Stimulated activated CD4-positive, alpha-beta T cell treated with anti-CD3 and anti-CD28 coated beads, Interleukin-2, amount 100 ng/mL, for 4 hours (primary cell): ENCODE results near the gene C6orf15.

Experiments
- DNase-seq: peaks from one replicate; pipeline ENCODE4 v3.0.0-alpha.2; 2020; ENCODE audit warnings: low read depth

C6orf15 gene

DNA sequence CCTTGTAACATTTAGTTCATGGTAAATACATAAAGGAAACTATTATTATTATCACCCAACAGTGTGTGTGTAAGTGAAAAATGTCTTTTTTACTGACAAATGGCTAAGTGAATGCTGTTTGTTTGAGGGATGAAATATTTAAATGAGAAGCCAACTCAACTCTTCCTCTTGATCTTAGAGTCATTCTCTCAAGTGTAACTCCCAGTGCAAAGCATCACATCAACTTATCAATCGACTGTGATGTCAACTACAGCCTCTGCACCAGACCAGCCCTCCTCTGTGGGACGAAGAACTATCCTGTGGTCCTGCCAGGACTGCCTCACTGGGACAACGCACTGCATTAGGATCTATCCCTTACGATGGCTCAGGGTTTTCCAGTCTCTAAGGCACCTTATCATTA is 5.3 kb downstream of the C6orf15 start:
- DNase-seq = no peak

DNA sequence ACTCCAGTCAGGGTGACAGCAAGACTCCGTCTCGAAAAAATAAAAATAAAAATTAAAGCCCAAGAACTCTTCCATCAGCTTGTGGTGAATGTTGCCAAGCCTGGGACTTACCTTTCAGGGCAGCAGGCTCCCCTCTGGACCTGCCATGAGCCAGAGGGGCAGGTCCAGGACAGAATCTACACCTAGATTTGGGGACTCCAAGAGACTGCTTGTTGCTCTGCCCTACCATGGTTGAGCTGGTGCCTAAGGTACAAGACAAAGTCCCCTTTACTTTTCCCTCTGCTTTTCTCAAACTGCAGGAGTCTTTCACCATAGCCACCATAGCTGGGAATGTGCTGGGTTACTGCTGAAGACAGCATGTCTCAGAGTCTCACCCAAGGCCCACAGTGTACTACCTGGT is 9.2 kb downstream of the C6orf15 start:
- no peak for DNase-seq

DNA sequence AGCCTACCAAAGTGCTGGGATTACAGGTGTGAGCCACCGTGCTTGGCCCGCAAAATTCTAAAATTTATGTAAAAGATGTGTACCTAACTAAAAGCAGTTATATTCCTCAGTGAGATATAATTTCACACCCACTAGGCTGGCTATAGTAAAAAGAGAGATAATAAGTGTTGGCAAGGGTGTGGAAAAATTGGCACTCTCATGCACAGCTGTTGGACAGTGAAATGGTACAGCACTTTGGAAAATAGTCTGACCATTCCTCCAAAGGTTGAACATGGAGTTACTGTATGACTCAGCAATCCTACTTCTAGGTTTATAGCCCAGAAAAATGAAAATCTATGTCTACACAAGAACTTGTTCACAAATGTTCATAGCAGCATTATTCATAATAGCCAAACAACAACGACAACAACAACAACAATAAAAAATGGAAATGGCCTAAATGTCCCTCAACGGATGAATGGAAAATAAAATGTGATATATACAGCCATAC is 13.9 kb downstream of the C6orf15 start:
- DNase-seq = no peak

DNA sequence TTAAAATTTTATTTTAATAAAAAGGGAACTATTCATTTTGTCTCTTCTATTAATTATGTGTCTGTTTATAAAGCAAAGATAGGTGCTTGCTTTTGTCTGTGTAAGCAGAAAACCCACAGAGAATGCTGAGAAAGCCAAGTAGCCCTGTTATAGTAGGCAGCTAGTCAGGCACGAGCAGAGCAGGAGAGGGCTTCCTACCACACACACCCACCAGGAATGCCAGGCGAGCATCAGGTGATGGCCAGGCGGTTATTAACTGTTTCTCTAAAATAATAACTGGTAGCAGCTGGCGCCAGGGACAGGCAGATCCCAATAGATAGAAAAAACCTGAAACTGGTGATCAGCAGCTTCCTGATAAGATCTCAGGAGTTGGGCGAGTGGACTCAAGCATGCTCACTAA is 15.7 kb downstream of the C6orf15 start:
- DNase-seq = no peak

DNA sequence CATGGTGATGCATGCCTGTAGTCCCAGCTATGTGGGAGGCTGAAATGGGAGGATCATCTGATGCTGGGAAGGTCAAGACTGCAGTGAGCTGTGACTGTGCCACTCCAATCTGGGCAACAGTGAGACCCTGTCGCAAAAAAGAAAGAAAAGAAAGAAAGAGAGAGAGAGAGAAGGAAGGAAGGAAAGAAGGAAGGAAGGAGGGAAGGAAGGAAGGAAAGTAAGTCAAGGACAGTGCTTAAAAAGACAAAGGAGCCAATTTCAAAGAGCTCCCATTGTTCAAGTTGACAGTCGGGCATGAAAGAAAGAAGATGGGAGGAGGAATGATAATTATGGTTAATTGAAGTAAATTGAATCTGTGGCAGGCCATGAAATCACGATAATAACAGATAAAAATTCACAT is 16.2 kb downstream of the C6orf15 start:
- no peak for DNase-seq

DNA sequence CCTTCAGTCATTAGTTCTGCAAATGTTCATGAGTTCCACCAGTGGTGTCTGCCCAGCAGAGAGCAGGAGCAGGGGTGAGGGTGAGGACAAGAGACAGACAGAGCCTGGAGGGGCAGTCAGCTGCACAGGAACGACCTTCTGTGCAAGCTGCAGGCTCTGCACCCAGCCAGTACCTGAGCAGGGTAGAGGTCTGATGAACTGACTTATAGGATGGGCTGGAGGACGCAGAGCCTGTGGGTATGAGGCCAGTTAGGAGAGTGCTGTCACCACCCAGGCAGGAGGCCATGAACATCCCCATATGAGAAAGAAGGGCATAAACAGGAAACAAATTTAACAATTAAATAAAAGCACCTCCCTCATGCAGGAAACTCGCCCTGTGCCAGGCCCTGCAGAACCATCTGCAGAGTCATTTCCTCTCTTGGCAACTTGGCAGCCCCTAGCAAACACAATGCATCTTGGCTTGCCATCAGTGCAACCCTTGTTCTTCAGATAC is 17.9 kb downstream of the C6orf15 start:
- no peak for DNase-seq

DNA sequence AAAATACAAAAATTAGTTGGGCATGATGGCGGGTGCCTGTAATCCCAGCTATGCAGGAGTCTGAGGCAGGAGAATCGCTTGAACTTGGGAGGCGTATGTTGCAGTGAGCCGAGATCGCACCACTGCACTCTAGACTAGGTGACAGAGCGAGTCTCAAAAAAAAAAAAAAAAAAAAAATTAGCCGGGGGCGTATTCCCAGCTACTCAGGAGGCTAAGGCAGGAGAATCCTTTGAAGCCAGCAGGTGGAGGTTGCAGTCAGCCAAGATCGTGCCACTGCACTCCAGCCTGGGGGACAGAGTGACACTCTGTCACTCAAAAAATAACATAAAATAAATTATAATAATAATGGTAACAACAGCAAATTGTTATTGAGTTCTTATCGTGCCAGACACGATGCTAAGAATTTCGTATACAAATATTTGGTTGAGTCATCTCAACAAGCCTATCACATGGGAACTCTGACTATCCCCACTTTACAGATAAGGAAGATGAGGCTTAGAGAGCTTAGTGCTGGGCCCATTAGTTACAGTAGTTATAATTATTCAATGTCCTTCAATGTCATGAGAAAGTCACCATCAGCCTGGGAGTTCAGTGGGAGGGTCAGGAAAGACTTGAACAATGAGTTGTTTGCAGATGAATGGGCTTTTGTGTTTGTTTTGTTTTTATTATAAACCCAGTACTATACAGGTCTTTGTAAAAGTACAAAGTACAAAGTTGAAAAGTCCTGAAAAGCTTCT is 19.4 kb downstream of the C6orf15 start:
- no peak for DNase-seq

DNA sequence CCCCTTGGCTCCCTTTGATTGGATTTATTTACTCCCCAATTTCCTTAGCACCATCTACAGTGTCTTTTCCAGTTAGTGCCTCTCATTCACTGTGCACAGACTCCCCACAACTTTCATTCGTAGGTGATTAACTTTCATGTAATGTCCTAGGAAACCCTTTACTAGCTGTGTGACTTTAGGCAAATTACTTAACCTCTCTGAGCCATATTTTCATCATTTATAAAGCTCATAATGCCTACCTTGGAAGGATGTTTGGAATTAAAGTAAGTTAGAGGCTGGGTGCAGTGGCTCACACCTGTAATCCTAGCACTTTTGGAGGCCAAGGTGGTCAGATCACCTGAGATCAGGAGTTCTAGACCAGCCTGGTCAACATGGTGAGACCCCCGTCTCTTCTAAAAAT is 20.1 kb downstream of the C6orf15 start:
- DNase-seq = no peak

DNA sequence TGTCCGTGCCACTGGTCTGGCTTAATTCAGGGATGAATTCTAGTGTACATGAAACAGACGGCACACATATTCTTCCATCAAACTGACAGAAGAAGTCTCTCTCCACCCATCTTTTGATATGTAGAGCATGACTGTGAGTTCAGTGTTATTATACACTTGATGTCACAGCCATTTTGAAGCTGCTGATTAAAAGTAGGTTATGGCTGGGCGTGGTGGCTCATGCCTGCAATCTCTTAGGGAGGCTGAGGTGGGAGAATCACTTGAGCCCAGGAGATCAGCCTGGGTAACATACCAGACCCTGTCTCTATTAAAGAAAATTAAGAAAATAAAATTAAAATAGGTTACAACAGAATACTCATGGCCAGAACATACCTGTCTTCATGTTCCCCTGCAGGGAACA is 20.7 kb downstream of the C6orf15 start:
- no peak for DNase-seq

DNA sequence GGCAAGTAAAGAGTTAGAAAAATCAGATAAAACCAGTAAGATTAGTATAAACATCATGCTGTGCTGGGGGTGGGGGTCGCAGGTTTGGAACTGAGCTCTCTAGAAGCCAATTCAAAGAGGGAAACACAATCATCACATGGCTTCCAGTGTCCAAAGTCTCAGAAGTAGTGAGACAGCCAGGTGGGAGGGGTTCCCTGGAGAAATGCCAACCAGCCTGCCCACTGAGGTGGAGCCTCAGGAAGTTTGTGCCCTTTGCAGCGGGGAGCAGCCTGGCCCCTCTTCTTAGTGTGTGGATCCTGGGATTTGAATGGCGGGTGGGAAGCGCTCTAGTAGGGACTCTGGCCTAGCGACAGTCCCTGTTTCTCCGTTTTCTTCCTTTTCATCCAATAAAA is 21.4 kb downstream of the C6orf15 start:
- no peak for DNase-seq

DNA sequence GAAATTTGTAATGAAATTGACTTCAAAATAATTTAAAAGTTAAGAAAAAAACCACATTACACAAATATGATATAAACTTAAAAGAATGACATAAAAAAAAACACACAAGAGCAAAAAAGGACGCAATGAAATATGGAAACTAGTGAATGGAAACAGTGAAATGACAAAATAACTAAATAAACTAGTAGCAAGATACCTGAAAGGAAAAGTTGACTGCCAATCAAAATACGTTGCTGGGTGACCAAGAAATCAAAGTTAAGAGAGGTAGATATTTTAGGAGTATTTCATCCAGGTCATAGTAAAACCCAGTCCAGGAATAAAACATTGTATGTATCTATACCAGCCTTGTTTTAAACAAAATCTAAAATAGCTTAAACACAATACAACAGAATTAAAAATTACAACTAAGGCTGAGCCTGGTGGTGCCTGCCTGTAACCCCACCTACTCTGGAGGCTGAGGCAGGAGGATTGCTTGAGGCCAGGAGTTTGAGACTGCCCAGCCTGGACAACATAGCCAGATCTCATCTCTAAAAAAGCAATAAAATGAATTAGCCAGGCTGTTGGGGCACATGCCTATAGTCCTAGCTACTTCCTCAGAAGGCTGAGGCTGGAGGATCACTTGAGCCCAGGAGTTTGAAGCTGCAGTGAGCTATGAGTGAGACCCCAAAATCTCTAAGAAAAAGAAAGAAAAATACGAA is 22.0 kb downstream of the C6orf15 start:
- DNase-seq = no peak

DNA sequence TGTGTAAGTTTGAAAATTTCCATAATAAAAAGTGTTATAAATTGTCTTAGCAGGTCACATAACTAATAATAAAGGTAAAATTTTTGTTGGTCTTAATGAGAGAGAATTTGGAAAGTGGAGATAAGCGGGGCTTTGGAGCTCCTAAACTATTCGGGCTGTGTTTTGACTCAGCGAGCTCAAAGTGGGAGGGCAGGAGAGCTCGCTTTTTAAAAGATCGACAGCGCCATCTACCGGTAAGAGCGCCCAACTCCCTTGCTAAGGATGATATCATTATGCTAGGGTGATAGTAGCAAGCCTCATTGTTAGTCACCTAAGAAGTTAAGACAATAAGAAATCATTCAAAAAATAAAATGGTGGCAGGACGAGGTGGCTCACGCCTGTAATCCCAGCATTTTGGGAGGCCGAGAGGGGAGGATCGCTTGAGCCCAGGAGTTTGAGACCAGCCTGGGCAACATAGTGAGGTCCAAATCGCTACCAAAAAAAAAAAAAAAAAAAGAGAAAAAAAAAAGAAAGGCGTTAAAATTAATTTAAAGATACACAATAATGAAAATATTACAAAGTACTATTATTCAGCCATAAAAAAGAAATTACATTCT is 24.8 kb downstream of the C6orf15 start:
- peak; percentile 87 for DNase-seq

DNA sequence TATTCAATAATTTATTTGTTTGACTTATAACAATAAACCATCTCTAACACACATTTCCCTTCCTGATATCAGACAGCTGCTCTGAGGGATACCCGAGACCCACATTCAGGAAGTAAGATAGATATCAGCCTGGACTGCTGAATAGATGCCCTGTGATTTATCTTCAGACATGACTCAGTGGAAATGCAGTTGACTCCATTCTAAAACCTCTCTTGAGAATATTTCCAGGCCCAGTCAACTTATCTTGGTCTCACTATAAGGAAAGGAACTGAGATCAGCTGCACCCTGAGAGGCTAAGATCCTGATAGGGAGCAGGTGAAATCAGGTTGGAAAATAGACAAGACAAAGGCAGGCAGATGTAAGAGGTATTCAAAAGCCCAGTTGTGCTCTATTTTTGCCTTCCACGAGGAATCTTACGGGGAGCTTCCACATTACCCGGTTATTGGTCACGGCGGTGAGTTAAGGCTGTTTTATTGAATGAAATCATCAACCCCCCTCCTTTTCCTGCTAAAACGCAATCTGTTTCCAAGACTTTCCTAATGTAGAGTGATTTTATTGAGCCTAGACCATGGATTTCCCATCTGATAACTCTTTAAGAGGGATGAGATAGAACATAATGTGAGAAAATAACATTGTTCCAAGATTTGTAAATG is 25.5 kb downstream of the C6orf15 start:
- no peak for DNase-seq

DNA sequence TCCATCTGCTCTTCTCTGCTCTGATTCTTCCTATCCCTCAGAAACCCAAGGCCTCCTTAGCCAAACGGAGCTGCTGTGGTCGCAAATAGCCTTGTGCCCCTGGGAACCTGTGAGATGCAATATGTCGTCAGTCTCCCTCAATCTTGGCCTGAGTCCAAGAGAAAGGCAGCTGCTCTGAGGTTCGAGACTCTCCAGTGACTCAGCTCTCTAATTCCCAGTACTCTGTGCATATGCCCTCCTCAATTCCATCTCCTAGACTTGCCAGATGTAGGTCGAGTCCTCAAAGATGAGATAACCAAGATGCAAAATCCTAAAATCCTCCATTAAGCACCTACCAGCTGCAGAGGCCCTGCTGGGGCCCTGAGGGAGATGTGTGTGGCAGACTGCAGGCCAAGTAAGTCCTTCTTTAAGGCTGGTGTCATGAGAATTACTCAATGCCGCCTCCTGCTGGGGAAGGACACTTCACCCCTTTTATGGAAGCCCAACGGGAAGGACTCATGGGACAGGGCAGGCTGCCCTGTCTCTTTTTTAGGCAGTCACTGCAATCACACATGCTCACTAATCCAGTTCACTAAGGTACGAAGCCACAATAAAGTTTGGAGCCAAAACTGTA is 28.5 kb downstream of the C6orf15 start:
- no peak for DNase-seq

DNA sequence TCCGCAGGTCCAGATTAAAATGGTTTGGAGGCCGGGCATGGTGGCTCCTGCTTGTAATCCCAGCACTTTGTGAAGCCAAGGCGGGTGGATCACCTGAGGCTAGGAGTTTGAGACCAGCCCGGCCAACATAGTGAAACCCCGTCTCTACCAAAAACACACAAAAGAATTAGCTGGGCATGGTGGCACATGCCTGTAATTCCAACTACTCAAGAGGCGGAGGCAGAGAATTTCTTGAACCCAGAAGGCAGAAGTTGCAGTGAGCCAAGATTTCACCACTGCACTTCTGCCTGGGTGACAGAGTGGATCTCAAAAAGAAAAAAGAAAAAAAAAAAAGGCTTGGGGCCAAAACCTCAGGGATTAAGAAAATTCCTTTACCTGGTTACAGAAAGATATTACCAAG is 30.5 kb downstream of the C6orf15 start:
- no peak for DNase-seq

DNA sequence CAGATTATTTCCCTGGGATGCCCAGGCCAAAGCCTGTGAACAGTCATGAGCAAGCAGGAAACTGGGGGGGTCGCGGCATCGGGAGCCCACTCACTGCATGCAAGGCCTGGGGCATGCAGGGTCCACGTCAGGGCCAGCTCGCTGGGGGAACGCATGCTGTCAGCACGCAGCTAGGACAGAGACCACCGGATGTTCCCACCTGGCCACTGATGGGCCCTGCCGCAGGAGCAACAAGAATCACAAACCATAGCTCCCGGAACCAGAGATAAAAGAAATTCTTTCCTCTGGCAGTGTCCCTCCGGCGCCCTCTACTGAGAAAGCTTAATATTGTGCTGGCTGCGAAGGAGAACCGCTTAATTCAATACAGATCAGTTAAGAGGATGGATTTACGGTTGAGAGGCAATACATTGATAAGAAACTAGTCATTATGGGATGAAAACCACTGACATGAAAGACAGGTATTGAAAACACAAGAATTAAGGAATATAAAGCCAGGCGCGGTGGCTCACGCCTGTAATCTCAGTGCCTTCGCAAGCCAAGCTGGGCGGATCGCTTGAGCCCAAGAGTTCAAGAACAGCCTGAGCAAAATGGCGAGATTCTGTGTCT is 32.6 kb downstream of the C6orf15 start:
- DNase-seq = peak; percentile 54

DNA sequence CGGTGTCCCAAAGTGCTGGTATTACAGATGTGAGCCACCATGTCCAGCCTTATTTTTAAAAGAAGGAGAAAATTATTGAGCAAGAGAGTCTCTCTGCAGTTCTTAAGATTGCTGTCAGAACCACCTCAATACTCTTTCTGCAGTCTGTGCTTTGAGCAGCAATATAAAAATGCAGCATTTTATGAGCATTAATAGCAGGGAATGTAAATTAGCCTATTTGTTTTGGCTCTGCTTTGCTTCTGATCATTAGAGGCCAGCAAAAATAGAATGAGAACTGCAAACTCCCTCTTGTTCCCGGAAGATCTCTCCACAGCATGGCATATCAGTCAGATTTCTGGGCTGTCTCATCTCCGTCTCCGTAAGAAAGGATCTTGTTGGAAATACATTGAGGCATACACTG is 35.8 kb downstream of the C6orf15 start:
- no peak for DNase-seq

DNA sequence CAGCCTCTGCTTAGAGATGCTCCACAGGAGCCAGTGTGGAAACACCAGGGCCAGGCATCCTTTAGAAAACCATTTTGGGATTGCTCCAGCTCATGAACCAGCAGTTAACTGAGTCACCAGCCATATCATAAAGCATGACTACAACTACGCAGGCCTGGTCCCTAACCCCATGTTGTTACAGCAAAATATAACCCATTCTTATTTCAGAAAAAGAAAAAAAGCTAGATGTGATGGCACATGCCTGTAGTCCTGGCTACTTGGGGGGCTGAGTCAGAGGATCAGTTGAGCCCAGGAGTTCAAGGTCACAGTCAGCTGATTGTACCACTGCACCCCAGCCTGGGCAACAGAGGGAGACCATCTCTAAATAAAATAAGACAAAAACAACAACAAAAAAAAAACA is 36.8 kb downstream of the C6orf15 start:
- DNase-seq = no peak

DNA sequence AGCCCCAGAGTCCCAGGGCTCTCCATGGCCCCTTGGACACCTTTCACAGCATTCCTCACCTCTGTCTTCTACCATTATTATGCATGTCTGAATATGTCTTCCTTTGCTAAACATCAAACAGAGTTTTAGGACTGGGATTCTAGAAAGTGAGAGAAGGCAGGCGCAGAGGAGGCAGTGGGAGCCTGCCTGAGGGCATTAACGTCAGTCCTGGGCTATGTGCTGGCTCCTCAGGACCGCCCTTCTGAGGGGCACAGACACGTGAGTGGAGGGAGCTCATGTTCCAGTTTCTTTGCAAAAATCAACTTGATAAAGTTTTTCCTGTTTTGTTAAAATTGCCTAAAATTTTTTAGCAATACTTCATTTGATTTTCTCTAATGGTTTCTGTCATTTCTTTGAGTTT is 38.0 kb downstream of the C6orf15 start:
- no peak for DNase-seq

DNA sequence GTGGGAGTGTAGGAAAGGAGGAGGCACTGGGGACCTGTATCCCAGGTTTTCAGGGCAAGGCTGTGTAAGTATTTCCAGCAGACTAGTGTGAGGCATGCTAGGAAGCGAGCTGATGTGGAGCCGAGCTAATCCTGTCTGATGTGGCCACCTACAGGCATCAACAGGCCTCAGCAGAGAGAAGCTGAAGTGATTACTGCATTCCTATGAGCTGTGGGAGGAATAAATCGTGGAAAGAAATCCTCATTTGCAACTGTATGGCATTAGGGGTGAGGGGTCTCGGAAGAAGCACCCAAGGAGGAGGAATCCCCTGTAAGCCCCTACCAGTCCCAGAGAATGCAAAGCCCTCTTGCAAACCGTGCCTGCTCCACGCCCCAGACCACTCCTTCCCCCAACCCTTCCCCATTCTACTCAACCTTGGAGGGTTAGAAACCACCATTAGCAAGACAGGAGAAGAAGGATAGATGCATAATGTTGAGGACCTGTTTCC is 41.6 kb downstream of the C6orf15 start:
- DNase-seq = no peak

DNA sequence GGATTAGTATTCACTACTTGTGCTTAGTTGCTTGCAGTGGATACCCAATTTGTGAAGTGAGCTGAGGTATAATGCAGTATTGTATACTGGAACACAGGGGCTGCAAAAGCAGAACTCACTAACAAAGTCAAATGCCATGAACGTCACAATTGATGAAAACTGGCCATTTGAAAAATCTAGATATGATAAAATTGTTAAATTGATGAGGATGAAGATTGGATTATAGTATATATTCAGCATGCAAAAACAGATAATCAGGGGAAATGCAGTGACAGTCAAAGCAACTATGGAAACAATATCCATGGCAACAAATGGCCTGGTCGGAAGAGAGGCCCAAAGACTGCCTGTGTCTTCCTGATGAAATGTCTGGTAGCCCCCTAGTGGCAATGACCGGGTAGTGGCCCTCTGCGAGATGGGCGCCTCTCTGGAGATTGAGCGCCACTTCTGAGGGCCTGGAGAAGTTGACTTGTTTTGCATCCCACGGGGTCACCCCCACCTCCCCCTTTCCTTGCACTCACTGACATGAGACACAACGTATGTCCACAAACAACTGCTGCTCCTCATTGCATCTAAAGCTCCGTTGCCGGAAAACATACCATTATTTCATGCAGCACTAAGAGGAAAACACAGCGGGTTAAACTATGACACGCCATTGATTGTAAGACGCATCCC is 43.6 kb downstream of the C6orf15 start:
- DNase-seq = peak; percentile 44
